Cardiac muscle cell (in vitro differentiated cells and primary cell): ENCODE measurements around the gene UCP3. TPM values are rescaled to one million over a fixed set of nuclear protein-coding genes. Genes with fewer than 3 reads are reported as not detected.

Experiments
- DNase-seq, 2 donors: peaks; one replicate each; pipeline versions ENCODE4 v3.0.0 to v3.0.0-alpha.2; 2010 to 2017; ENCODE audit warnings: low read depth in 1 of 2, low spot score in 1 of 2
- H3K27ac ChIP-seq: fragments of 200-600 bp; sonication (generic); 2 replicates; pipeline ENCODE4 v1.5.1; 2016
- H3K27me3 ChIP-seq: fragments of 200-600 bp; sonication (generic); 2 replicates; pipeline ENCODE4 v1.6.0; 2016; ENCODE audit warnings: control low read depth
- H3K36me3 ChIP-seq: fragments of 200-600 bp; sonication (generic); 2 replicates; pipeline ENCODE4 v1.5.1; 2016; ENCODE audit warnings: control low read depth
- H3K4me1 ChIP-seq: fragments of 200-600 bp; sonication (generic); 2 replicates; pipeline ENCODE4 v1.8.1; 2017; ENCODE audit warnings: low read depth, mild to moderate bottlenecking, mixed run types
- H3K4me3 ChIP-seq: fragments of 200-600 bp; sonication (generic); 2 replicates; pipeline ENCODE4 v1.5.1; 2016; ENCODE audit warnings: mild to moderate bottlenecking
- H3K9me3 ChIP-seq: fragments of 200-600 bp; sonication (generic); 2 replicates; pipeline ENCODE4 v1.5.1; 2017; ENCODE audit warnings: low read depth, mild to moderate bottlenecking, control low read depth
- polyA plus RNA-seq: library from polyadenylated mRNA; unstranded; fragments of >200 nt; fragmentation: Nextera tagmentation; extraction: Ambion mirVana; gene quantifications from 2 replicates; pipeline ENCODE4 v1.2.1, GENCODE V29; 2016
- total RNA-seq: library from RNA; depleted of rRNA; stranded (reverse); fragments of >200 nt; gene quantifications from 2 replicates; pipeline ENCODE4 v1.2.3, GENCODE V29; 2016
- TF ChIP-seq, protein P1 (sequence below): IDR thresholded peaks from 2 replicates; pipeline ENCODE4 v1.5.1; 2012; ENCODE audit warnings: low read depth, mild to moderate bottlenecking, low read length

The UCP3 gene
- total and polyA plus RNA-seq, 2 experiments from 2014 or later: 0.95 to 2.0 TPM

DNA sequence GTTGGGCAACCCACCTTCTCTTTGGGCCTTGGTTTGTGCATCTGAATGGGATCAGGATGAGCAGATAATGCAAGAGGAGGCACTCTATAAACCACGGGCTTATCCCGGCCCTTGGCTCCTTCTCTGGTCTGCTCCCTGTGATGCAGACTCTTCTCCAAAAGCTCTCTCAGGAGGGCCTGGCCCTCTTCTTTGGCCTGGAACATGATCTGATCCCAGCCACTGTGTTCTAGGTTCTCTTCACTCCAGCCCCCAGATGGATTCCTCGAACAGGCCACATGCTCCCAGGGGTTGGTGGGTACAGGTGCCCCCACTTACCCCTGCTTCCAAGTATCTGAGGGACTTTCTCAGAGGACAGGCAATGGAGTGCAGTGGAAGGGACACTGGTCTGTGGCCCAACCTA lies 8.7 kb upstream of the UCP3 start:
- TF ChIP-seq, protein P1, sequence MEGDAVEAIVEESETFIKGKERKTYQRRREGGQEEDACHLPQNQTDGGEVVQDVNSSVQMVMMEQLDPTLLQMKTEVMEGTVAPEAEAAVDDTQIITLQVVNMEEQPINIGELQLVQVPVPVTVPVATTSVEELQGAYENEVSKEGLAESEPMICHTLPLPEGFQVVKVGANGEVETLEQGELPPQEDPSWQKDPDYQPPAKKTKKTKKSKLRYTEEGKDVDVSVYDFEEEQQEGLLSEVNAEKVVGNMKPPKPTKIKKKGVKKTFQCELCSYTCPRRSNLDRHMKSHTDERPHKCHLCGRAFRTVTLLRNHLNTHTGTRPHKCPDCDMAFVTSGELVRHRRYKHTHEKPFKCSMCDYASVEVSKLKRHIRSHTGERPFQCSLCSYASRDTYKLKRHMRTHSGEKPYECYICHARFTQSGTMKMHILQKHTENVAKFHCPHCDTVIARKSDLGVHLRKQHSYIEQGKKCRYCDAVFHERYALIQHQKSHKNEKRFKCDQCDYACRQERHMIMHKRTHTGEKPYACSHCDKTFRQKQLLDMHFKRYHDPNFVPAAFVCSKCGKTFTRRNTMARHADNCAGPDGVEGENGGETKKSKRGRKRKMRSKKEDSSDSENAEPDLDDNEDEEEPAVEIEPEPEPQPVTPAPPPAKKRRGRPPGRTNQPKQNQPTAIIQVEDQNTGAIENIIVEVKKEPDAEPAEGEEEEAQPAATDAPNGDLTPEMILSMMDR: no peak
- H3K4me3 ChIP-seq: no peak overlapping the region
- H3K27me3 ChIP-seq: no peaks in the 10 kb centered on the region
- peaks cover 13% of the 10 kb centered on the region for H3K4me1 ChIP-seq
- H3K27ac ChIP-seq: no peak overlapping the region
- H3K36me3 ChIP-seq: no peaks in the 10 kb centered on the region
- no peaks in the 10 kb centered on the region for H3K9me3 ChIP-seq
- DNase-seq: no peak

DNA sequence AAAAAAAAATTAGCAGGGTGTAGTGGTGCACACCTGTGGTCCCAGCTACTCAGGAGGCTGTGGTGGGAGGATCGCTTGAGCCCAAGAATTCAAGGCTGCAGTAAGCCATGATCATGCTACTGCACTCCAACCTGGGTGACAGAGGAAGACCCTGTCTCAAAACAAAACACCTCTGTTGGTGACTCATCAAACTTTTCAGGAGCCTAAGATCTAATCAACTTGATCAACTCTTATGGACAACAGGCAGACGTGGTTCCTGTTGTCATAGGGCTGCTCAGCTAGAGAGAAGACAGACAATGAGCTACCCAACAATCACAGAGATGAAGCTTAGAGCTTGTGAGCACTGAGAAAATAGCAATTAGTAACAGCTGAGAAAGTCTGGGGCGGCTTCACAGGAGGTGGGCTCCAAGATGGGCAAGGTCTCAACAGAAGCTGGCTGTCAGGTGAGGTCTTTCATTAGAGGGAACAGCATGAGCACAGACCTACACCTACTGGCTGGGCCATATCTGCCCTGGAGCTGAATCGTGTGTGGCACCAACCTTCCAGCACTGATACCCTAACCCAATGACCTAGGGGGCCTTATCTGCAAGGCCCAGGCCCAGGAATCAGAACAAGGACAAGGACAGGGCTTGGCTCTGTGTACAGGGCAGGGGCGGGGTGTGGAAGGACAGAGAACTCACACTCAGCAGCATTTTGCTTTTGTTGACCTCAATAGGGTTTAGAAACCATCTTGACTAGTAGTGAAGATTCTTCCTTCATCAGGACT lies 7.2 kb upstream of the UCP3 start:
- TF ChIP-seq, protein P1: no peak

DNA sequence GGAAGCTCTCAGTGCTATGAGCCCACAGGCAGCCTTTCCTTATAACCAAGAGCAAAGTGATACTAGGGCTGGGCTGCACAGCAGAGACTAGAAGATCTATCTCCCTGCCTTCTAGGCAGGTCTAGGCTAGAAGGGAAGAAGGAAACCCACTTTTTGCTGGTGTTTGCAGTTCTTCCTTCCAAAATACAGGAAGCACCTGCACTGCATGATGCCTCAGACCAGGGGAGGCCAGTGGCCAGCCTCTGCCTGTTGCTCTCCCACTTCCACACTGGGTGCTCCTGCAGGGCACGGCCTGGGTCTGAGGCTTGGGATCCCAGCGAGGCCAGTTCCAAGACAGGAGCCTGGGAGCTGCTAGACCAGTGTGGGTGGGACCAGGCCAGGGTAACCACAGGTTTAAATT lies 6.0 kb upstream of the UCP3 start:
- Histone ChIP-seq H3K9me3 (no peaks in the 10 kb centered on the region), H3K27me3 (no peaks in the 10 kb centered on the region), H3K4me1 (peaks cover 27% of the 10 kb centered on the region), H3K36me3 (no peaks in the 10 kb centered on the region), H3K27ac (no peak overlapping the region), H3K4me3 (no peak overlapping the region)
- no peak for DNase-seq
- TF ChIP-seq, protein P1: no peak

More for the DNA sequence above, 7.2 kb upstream of the UCP3 start:
- Histone ChIP-seq H3K4me3 (no peak overlapping the region), H3K4me1 (peaks cover 15% of the 10 kb centered on the region), H3K9me3 (no peaks in the 10 kb centered on the region), H3K36me3 (no peaks in the 10 kb centered on the region), H3K27ac (no peak overlapping the region), H3K27me3 (no peaks in the 10 kb centered on the region)
- DNase-seq: no peak

DNA sequence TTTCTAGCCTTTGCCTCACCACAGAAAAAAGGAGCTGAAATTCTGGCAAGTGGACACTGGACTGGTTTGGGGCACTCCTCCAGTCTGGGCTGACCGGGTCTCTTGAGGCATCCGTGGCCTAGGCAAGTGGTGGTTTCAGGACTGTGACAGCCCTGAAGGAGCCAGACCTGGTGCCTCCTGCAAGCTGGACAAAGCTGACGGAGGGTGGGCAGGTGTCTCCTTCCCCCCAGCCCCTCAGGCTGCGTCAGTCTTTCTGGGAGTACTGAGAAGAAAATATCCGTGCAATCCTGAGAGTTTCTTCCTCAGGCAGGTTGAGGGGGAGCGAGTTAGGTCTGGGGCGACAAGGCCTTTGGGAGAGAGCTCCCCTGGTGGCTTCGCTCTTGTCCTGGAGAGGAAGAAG lies 4.3 kb upstream of the UCP3 start:
- H3K27me3 ChIP-seq: no peaks in the 10 kb centered on the region
- H3K4me3 ChIP-seq: no peak overlapping the region
- H3K4me1 ChIP-seq: peaks cover 31% of the 10 kb centered on the region
- DNase-seq: no peak
- TF ChIP-seq, protein P1: no peak
- H3K36me3 ChIP-seq: no peaks in the 10 kb centered on the region
- no peak overlapping the region for H3K27ac ChIP-seq
- H3K9me3 ChIP-seq: no peaks in the 10 kb centered on the region

DNA sequence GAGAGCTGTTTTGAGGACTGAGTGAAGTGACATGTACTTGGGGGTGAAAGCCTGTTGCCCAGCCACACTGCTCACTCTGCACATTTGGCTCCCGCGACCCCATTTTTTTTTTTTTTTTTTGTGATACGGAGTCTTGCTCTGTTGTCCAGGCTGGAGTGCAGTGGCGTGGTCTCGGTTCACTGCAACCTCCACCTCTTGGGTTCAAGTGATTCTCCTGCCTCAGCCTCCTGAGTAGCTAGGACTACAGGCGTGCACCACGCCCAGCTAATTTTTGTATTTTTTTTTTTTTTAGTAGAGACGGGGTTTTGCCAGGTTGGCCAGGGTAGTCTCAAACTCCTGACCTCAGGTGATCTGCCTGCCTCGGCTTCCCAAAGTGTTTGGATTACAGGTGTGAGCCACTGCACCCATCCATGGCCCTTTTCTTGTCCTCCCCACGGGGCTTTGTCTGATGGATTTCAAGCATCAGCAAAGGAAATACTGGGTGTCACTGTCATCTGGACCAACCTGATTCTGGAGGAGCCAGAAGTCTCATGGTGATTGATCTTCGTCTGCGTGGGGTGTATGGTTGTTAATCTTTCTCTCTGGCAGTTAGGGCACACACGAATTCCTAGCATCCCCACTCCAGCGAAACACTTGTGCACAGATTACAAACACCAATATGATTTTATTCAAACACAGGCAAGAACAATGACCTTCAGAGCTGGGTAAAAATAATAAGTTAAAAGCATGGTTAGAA lies 3.4 kb upstream of the UCP3 start:
- no peaks in the 10 kb centered on the region for H3K9me3 ChIP-seq
- no peak for DNase-seq
- no peak overlapping the region for H3K4me3 ChIP-seq
- no peaks in the 10 kb centered on the region for H3K27me3 ChIP-seq
- TF ChIP-seq, protein P1: no peak
- no peaks in the 10 kb centered on the region for H3K36me3 ChIP-seq
- peaks cover 36% of the 10 kb centered on the region for H3K4me1 ChIP-seq
- no peak overlapping the region for H3K27ac ChIP-seq
